EL (cell line): ENCODE data around the gene KLF6.

Source experiments
- DNase-seq: peaks from one replicate; pipeline ENCODE4 v3.0.0-alpha.2; 2016

The KLF6 gene

GRCh38 chr10:3784510-3785250 is at the start of gene KLF6:
Gene KLF6, minus strand, starts transcription at chr10:3785209. Its CDS starts 195 bp downstream, at chr10:3785014.
- DNase-seq = peak; percentile 30

GRCh38 chr10:3834404-3834803 is 49.4 kb upstream of the KLF6 start:
- DNase-seq = no peak

GRCh38 chr10:3833046-3833445 is 48.0 kb upstream of the KLF6 start:
- no peak for DNase-seq

- DNase-seq = no peak
Observed at GRCh38 chr10:3832022-3832786, 47.2 kb upstream of the KLF6 start.

GRCh38 chr10:3831608-3832007 is 46.6 kb upstream of the KLF6 start:
- no peak for DNase-seq

GRCh38 chr10:3830946-3831345 is 45.9 kb upstream of the KLF6 start:
- DNase-seq = no peak

GRCh38 chr10:3829156-3830050 is 44.4 kb upstream of the KLF6 start:
- DNase-seq = no peak

- peak; percentile 75 for DNase-seq
Observed at GRCh38 chr10:3828404-3829155, 43.6 kb upstream of the KLF6 start.

GRCh38 chr10:3827768-3828403 is 42.9 kb upstream of the KLF6 start:
- DNase-seq = no peak

GRCh38 chr10:3827266-3827665 is 42.3 kb upstream of the KLF6 start:
- no peak for DNase-seq

- peak; percentile 87 for DNase-seq
Observed at GRCh38 chr10:3825862-3826351, 40.9 kb upstream of the KLF6 start.

GRCh38 chr10:3825244-3825643 is 40.2 kb upstream of the KLF6 start:
- DNase-seq = peak; percentile 97

GRCh38 chr10:3822541-3823330 is 37.7 kb upstream of the KLF6 start:
- DNase-seq = no peak

- DNase-seq = peak; percentile 96
Observed at GRCh38 chr10:3820255-3820654, 35.2 kb upstream of the KLF6 start.

- DNase-seq = no peak
Observed at GRCh38 chr10:3816995-3817394, 32.0 kb upstream of the KLF6 start.

GRCh38 chr10:3814838-3815220 is 29.8 kb upstream of the KLF6 start:
- DNase-seq = no peak

- peak; percentile 31 for DNase-seq
Observed at GRCh38 chr10:3813986-3814837, 29.2 kb upstream of the KLF6 start.

GRCh38 chr10:3813267-3813666 is 28.3 kb upstream of the KLF6 start:
- no peak for DNase-seq

- DNase-seq = no peak
Observed at GRCh38 chr10:3812141-3812540, 27.1 kb upstream of the KLF6 start.

GRCh38 chr10:3811291-3811870 is 26.4 kb upstream of the KLF6 start:
- DNase-seq = peak; percentile 80
